GM23248 (cell line): ENCODE measurements around the gene FGF2.

Experiments used
- EZH2 ChIP-seq: fragments of 200-600 bp; sonication (generic); IDR thresholded peaks from 2 replicates; pipeline ENCODE4 v1.6.1; 2018; ENCODE audit warnings: antibody characterized with exemption, mild to moderate bottlenecking; ENCODE audit not compliant: insufficient read depth, poor library complexity, severe bottlenecking
- EZH2phosphoT487 ChIP-seq: fragments of 200-600 bp; sonication (generic); IDR thresholded peaks from 2 replicates; pipeline ENCODE4 v1.6.1; 2018; ENCODE audit warnings: antibody characterized with exemption, moderate library complexity, mild to moderate bottlenecking, low read depth; ENCODE audit not compliant: insufficient read depth

DNA sequence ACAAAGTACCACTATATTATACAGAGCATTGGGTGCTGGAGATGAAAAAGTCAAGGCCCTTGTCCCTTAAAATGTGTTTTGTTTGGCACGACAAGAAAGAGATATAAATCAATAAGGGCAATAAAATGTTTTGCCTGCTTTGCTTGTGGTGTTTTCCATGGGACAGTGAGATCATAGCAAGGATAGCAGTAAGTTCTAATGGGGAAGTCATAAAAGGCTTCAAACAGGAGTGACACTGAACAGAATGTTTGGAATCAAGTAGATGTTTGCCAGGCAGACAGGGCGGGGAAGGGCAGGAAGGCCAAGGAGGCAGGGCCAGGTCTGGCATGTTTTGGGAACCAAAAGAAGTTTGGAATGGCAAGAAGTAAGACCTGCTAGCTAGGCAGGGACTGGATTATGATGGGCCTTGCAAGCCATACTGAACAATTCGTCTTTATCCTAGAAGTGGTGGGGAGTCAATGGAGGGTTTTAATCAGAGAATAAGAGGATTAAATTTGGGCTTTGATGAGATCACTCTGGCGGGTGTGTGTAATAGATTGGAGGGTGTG lies 16.4 kb downstream of the FGF2 start:
- no peak for TF ChIP-seq EZH2
- TF ChIP-seq EZH2phosphoT487 = no peak
